ENCODE measurements around the gene CLPTM1L.

DNA sequence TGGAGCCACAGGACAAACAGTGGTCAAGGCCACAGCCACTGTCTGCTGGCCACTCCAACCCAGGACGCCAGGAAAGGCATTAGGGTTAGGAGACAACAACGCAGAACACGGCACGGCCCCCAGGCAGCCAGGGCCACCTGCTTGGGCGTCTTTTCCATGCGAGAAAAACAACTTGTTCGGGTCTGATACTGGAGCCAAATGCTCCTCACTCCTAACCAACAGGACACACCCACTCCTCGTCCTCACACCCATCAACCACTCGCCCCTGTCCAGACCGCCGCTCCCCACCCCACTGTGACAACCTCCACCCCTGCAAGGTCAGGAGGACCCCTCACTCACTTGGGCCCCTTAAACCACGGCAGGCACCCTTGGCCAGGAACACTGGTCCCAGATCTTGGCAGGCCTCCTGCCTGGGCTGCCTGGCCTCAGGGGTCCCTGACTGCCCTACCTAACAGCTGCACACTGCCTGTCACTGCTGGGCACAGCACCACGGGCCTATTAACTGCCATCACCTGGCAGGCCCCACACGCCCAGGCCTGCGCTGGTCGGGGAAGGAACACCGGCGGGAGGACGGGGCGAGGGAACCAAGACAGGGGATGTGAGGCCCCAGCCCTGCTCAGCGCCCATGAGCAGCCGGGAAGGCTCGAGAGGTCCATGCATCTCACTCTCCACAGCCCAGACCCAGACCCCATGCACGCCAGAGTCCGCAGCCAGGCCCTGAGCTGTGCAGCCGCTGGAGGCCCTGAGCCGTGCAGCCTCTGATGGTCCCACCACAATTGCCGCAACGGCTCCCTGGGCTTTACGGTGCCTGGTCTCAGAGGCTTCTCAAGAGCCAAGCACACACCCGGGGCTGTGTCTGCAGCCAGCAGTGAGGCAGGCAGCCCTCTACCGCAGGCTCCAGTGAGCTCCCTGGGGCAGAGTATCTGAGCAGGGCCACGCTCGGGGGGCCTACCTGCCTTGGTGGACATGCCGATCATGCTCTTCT is 13.8 kb downstream of the CLPTM1L start:
- TF ChIP-seq, protein P1, sequence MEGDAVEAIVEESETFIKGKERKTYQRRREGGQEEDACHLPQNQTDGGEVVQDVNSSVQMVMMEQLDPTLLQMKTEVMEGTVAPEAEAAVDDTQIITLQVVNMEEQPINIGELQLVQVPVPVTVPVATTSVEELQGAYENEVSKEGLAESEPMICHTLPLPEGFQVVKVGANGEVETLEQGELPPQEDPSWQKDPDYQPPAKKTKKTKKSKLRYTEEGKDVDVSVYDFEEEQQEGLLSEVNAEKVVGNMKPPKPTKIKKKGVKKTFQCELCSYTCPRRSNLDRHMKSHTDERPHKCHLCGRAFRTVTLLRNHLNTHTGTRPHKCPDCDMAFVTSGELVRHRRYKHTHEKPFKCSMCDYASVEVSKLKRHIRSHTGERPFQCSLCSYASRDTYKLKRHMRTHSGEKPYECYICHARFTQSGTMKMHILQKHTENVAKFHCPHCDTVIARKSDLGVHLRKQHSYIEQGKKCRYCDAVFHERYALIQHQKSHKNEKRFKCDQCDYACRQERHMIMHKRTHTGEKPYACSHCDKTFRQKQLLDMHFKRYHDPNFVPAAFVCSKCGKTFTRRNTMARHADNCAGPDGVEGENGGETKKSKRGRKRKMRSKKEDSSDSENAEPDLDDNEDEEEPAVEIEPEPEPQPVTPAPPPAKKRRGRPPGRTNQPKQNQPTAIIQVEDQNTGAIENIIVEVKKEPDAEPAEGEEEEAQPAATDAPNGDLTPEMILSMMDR (conservative IDR thresholded peaks at IDR 0.05; ENCODE audit: low read depth, low read length): no peak
- TF ChIP-seq EZH2 (IDR thresholded peaks at IDR 0.05; ENCODE audit: borderline replicate concordance, low read depth, low read length, poor library complexity, severe bottlenecking): no peak

Measured in A673 (cell line).